T-helper 1 cell (primary cell): ENCODE results near the gene HOXB13.

Experiments
- DNase-seq, 5 donors: peaks; one replicate each; pipeline ENCODE4 v3.0.0-alpha.2; 2012 to 2020

HOXB13 gene

DNA sequence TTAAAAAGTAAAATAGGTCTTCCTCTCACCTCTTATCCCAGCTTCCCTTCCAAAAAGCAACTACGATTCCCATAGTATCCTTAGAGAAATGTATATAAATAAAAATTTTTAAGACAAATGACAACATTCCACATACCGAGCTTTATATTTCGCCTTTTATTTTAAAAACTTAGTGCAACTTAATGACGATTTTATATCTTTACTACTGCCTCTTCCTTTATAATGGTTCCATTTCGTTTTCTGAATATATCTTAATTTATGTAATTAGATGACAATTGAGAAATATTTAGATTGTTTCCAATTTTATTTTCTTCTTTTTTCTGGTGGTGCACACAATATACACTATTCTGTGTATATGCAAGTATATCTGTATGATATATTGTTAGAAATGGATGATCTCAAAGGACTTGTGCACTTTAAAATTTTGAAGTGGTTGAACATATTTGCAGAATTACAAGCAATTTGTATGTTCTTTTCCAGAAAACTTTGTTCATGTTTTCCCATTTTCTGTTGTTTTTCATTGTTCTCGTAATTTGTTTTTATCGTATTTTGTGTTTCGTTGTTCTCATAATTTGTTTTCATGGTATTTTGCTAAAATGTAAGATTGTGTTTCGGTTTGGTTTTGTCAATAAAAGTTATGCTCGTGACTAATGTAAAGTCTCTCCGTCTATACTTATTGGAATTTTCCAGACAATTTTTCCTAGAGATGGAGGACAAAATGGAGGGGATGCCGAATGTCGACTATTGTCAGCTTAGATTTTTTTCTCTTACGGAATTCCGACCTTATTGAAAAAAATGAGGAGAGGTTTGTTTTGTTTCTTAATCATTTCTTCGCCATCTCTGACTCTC lies 20.4 kb upstream of the HOXB13 start:
- no peak for DNase-seq

DNA sequence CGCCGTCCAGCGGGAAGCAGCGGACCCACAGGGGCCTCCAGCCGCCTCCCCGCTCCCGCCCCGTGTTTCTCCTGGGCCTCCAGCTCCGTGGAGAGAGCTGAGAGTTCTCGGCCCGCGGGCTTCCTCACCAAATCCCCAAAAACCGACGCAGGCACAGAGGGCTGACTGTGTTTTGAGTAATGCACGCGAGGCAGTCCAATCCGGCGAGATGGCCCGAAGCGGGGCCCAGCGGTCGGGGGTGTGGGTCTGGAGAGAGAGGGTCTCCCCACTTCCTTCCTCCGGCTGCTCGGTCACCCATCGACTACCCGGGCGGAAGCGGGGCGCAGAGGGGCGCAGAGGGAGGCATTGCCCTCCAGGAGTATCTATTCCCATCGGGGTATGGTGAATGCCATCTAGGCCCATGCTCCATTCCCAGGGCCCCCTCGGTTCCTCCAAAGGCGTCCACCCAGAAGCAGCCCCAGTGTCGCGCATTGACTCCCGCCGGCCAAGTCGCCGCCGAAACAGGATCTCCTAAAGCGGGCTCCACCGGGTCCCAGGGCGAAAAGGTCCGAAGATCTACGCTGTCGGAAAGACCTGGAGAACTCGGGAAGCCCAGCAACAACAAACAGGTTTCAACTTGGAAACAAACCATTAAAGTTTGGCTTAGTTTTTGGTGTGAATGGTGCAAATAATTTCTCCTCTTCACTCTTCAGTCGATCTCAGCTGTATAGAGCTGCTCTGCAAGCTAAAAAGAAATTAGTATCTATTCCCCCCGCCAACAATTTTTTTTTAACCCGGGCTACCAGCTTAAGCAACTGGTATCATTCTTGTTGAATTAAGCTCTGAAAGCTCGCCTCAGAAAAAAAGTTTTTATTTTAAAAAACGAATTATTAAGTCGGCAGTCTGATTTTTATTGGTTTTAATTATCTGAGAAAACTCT lies 19.2 kb upstream of the HOXB13 start:
- no peak for DNase-seq

DNA sequence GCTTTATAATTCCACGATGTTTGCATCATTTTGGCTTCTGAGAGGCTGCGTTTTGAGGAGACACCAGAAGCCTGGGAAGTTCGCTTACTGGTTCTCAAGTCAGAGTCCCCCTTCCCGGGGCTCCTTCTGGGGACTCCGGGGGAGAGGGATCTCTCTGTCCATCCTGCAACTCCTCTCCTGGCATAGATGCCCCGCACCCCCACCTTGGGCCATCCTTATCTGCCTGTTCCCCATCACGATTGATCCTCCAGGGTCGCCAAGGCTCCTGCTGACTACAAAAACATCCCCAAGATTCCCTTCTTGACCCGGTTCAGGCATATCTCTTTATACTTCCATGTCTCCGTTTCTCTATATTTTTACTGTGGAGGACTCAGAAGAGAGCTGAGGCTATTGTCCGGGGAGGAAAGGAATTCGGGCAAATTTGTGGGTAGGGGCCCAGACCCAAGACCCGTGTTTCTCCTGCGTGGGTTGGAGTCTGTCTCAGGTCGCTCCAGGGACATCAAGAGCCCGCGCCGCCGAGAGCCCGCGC lies 18.4 kb upstream of the HOXB13 start:
- no peak for DNase-seq

DNA sequence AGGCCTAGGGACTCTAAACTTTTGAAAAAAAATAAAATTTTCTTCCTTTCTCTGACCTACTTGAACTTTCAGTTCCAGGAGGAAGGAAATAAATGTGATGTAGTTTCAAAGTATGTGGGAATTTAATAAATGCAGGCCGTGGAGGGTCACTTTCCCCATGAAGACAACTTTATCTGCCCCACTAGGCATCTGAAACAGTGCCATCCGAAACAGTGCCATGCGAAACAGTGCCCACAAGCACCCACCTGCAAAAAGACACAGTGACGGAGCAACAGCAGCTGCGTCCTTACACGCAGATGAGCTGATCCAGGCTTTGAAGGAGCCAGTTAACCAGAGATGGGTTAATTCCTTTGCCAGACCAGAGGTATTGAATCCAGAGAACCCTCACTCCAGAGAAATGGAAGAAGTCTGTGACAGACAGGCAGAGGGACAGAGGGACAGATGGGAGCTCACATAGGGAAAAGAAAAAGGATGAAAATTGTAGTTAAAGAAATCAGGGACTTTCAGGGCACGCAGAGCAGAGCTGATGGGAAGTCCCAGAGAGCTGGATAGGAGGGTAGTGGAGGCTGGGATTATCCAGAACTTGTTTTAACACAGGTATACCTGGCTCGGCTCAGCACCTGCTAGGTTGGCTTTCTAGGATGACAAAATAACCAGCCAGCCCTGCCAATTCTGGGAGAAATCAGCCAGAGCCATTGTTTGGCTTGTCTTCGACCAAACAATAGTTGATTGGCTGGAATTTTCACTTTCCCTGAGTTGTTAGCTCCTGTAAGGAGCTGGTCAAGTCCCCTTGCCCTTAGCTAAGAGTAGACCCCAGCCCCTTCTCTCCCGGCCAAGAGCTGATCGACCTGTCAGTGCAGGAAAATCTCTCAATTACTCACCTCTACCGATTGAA lies 17.1 kb upstream of the HOXB13 start:
- DNase-seq: no peak

DNA sequence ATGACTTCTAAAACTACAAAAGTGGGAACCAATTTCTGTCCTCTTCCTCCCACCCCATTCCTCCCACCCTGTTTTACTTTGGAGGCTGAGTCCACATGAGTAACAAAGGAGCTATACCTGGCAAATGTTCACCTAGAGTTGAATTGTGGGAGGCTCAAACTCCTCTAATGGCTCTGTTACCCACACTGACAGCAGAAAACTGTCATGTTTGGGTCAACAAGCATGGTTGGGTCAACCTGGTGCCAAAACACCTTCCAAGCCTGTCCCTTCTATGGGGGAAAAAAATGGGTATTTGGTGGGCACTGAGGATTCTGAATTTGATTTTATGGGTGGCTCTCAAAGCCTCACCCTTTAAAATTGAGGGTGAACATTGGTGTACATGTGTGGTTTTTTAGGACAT lies 12.0 kb upstream of the HOXB13 start:
- no peak for DNase-seq

DNA sequence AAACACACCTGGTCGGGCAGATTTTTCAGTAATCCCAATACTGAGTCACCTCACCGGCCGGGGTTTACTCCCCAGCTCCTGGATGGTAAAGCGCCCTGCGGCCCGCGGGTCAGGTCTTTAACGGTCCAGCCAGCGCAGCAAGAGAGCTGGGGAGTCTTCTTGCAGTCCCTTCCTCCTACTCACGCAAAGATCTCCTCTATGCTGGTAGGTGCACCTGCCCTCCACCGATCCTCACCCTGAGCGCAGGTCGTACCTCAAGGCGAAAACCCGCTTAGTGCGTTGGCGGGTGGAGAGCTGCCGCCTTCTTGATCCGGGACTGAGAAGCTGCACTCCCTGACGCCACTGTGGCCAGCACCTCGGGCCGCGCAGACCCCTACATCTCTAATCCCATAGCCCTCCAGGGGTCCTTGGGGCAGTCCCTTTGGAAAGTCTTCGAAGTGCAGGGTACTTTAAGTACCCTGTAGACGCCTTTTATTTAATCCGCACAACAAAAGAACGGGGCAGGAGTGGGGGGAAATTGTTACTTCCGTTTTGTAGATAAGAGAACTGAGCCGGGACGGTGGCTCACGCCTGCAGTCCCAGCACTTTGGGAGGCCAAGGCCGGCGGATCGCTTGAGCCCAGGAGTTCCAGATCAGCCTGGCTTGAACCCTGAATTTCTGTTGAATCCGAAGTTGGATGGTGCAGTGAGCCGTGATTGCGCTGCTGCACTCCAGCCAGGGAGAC lies 10.4 kb upstream of the HOXB13 start:
- no peak for DNase-seq

DNA sequence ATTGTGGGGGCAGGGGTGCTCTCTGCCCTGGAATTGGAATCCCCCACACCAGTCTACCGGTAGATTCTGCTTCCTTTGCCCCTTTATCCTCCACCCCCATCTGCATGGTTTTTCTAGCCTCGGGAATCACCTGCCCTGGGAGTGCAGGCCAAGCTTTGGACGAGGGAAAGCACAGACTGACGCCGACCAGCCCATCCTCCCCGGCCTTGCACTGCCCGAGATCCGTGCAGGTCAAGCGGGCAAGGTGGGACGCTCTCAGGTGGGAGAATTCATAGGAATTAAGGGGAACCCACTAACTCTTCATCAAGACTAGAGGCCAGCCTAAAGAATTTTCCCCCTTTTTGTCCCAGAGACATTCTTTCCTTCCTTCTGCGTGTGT lies 9.9 kb upstream of the HOXB13 start:
- DNase-seq: no peak

DNA sequence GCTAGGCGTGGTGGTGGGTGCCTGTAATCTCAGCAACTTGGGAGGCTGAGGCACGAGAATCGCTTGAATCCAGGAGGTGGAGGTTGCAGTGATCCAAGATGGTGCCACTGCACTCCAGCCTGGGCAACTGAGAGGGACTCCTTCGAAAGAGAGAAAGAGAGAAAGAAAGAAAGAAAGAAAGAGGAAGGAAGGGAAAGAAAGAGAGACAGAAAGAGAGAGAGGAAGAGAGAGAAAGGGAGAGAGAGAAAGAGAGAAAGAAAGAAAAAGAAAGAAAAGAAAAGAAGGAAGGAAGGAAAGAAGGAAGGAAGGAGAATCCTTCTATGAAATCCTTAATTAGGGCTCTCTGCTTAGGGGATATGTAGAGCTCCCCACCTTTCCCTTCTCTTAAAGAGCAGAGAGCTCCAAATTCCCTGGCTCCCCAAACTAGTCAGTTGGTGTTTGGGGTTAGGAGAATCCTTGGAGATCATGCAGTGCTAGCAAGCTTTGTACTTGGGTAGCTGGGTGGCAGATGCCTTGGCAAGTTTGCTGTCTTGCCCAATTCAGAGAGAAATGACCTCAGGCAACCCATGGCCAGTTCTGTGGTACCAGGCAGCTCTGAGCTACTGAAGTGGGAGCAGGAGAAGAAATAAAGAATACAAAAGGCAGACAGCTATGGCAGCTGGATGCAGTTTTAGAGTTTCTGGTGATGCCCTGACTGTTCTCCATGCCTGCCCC lies 8.9 kb upstream of the HOXB13 start:
- no peak for DNase-seq

DNA sequence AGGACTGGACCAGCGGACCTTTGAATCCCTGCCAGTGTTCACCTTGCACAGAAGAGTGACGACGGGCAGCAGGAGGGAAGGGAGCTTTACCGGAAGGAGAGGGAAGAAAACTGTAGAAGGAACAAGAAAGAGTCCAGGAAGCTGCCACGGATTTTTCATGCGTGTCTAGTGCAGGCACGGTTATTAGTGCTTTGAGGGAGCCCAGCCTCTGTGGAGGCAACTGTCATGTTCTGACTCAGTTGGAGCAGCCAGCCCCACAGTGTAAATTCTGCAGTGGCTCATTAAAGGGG lies 6.5 kb upstream of the HOXB13 start:
- no peak for DNase-seq

DNA sequence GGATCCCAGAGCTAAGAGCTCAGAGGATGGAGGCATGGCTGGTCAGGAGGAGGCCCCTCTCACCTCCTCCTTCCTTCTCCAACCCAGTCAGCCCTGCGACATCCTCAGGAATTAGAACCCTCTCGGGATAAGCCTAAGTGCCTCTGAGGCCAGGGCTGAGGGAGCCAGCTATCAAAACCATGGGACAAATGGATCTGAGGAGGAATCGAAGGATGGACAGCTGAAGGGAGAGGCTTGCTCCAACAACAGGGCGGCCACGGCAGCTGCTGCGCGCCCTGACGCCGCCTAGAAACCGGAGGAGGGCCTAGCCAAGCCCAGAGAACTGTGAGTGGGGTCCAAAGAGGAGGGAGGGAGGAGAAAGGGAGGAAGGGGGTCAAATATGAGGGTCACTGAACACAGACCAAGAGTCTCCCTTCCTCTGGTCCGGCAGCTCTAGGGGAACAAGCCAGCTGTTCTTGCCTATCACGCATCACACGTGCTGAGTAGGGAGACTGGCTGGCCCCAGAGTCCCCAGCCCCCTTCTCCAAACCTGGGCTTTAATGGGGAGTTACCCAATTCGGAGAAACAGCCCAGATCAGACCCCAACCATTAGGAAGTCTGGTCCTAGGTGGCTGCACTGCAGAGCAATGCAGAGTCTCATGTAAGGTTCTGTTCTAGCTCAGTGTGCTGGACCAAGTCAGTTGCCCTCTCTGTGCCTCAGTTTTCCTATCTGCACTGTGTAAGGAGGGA lies 5.9 kb upstream of the HOXB13 start:
- no peak for DNase-seq

DNA sequence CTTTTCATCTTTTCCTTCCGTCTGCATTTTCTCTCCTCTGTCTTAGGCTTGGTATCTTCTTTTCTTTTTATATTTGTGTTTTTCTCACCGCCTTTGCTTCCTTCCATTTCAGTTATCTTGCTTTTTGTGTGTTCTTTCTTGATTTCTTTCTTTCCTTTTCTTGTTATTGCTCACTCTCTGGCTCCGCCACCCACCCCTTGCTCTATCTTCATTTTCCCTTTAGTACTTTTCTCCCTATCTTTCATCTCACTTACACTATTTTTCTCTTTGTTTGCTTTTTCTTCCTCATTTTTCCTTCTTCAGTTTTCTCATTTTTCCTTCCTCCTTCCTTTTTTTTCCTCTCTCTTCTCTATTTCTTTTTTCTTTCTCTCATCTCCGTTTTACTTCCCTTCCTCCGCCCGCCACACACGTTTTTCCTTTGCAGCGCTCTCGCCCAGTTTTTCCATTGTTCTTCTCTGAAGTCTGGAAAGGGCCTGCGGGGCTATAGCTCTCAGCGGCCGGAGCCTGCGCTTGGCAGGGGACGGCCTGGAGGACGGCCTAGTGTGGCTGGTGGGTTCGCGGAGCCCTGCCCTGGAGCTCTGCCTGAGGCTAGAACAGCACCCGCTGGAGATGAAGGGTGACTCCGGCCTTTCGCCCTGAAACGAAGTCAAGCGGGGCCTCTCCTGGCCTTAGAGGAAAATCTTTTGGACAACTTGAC lies 5.2 kb upstream of the HOXB13 start:
- DNase-seq: no peak

DNA sequence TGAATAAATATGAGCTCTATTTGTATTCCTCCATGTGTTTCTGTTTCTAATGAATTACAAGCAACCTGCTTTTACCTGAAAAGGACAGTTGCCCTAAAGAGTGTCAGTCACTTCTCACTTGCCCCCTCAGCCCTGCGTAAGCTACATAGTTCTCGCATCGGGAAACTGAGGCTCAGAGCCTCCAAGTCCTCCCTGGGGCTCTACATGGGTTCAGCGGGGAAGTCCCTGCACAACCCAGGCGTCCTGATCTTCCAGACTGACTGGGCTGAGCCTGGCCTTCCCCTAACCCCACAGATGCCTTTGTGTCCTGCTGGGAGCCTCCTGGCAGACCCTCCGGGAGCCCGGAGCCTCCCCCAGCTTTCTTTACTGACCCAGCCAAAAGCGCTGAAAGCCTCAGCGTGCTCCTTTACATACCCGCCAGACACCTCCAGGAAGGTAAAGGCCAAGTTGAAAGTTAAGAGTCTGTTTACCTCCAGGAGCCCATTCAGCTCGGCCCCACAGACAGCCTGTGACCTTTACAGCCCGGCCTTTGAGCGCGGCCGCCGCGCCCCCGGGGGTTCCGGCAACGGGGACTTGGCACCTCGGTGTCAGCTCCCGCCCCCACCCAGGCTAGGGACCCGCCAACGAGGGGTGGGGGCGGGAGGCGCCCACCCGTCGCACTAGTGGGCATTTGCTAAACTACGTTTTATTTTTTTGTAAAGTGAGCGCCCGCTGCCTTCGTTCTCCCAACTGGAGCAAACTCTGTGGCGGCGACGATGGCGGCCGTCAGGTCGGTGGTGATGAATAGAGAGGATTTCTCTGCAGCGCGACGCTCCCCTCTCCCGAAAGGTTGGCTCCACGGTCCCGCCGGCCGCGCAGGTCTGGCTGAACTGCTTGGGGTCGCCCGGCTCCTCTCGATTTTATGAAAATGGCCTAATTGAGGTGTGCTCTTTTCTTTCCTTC lies 4.4 kb upstream of the HOXB13 start:
- DNase-seq: no peak

DNA sequence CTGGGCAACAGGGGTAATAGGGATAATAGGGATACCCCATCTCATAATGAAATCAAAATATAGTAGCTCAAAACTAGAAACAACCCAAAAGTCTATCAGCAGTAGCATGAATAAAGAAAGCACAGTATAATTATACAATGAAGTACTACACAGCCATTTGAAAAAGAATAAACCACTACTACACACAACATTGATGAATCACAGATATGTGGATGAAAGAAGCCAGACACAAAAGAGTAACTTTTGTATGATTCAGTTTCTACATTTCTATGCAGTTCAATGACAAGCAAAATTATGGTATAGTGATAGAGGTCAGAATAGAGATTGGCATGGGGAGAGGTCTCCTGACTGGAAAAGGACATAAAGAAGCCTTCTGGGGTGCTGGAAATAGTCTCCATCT lies 2.8 kb upstream of the HOXB13 start:
- DNase-seq: no peak

DNA sequence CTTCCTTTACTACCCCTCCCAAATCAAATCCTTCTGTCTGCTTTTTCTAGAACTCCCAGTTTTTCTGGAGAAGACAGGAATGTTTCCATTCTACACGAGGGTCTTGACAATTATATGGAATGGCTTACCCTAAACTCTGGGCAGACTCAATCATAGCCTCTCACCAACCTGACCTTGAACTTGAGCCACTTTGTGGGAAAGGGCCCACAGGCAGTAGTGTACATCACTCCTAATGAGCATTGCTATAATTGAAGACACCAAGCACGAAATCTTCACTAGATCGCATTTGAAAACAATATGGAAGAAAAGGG lies 1.6 kb upstream of the HOXB13 start:
- no peak for DNase-seq

DNA sequence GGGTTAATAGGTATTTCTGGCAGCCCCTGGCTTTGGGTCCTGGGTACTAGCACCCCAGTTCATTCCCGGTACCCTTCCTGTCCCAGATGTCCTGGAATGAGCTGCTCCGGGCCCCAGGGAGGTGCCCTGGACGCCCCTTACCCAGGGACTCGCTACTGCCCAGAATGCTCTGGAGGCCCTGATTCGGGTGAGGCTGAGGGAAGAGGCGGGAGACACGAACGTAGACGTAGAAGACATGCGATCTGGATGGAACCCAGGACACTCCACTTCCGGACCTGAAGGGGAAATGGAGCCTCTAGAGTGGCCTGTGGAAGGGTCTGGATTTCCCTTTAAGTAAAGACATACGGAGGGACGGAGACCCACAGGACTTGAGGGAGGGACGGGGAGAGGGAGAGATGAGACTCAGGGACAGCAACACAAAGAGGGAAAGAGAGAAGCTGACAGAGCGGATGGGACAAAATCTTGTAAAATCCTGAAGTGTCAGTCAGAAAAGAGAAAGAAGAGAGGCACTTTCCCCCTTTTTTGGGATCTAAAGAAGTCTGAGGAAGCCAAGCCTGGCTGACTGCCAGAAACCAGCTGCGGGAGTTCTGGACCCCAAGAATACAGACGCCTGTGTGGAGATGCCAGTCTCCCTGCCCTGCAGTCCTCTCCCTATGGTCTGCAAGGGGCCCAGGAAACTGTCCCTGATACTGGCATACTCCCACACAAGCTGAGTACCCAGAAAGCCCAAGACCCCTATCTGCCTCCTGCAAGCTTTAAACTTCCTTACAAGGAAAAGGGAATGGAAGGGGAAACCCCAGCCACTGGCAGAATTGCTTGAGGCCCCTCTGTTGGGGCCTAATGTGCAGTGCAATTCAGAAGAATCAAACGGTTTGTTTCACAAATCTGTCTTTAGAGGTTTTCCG lies 1.0 kb upstream of the HOXB13 start:
- DNase-seq: no peak

DNA sequence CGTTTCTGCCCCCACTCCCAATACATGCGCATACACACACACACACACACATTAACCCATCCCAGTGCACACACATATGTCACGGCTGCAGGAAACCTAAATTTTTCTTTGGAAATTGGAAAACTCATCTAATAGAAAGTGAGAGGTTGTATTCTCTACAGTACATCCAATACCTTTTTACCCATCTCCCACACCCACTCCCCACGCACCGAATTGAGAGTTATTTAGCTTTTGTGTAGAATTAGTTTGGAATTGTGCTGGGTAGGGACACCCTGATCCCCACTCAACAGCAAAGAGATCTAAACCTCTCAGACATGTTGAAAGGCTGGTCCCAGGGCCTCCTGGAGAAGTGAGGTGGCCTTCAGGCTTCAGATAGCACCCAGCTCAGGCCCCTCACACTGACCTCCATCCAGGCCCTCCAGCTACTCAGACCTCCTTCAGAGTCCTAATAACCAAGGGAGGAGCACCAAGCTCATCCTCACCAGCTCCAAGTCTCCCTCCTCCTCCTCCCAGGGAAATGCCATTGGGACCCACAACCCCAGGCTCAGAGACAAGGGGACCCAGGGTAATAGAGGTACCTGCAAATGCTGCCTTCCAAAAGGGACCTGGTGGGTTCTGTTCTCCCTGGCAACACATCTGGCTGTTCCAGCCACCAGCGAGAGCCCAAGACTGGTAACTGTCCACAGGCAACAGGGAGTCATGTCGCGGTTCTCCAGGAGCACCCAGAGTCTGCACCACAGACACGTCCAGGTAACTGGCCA lies 955 bp downstream of the HOXB13 start:
- no peak for DNase-seq

DNA sequence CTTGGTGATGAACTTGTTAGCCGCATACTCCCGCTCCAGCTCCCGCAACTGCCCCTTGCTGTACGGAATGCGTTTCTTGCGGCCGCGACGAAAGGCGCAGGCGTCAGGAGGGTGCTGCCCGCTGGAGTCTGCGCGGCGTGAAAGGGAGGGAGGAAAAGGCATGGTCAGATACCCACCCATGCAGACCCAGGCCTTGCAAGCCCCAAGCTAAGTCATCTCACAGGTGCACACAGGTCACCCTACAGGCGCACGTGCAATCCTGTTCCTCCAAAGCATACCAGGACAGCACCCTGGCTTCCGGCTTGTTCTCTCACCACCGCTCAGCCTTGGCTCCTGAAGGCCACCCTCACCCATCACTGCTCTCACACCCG lies 1.6 kb downstream of the HOXB13 start:
- no peak for DNase-seq
